ENCODE measurements around the gene SUGCT. TPM values are rescaled to one million over a fixed set of nuclear protein-coding genes. Genes with fewer than 3 reads are reported as not detected.

The SUGCT gene
- total RNA-seq, 1 experiment from 2014 or later: 1.5 TPM

DNA sequence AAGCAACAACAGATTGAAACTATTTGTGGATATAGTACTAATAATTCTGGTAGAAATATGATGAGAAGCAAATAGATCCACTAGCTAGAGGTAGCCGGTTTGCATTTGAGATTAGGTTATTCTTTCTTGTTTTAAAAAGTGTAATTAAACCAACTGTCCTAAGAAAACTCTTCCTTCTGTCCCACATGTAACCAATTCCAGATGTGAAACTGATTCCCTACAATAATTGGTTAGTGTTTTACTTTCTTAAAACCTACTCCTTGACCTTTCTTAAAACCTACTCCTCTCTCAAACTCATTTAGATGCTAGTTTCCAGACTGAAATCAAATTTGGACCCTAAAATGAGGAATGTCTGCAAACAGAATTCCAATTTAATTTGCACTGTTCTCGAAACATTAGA lies 521.5 kb downstream of the SUGCT start:
- intact Hi-C loops (cut with micrococcal nuclease; ENCODE audit: unreplicated experiment): no loop called here
- no peak overlapping the region for H3K4me3 ChIP-seq (ENCODE audit: low read depth, low read length, poor library complexity, severe bottlenecking)
- ChIA-PET CTCF (no interaction called here), POLR2A (ENCODE audit: low non-redundant PET) (no interaction called here)
- H3K4me1 ChIP-seq (ENCODE audit: insufficient read depth, low read length, poor library complexity, severe bottlenecking): no peaks in the 10 kb centered on the region
- DNase-seq (ENCODE audit: low spot score): no peak
- H3K36me3 ChIP-seq (ENCODE audit: insufficient read depth, low read length, poor library complexity, severe bottlenecking): no peaks in the 10 kb centered on the region
- H3K9me3 ChIP-seq (ENCODE audit: low read depth, low read length, poor library complexity, severe bottlenecking): no peaks in the 10 kb centered on the region
- H3K27ac ChIP-seq (ENCODE audit: low read depth, low read length, poor library complexity, severe bottlenecking): no peak overlapping the region
- no TSS peak for BruUV-seq (replicated peaks)
- H3K27me3 ChIP-seq (replicated peaks; ENCODE audit: insufficient read depth, low read depth, low read length, poor library complexity): no peaks in the 10 kb centered on the region
- TF ChIP-seq, protein P1, sequence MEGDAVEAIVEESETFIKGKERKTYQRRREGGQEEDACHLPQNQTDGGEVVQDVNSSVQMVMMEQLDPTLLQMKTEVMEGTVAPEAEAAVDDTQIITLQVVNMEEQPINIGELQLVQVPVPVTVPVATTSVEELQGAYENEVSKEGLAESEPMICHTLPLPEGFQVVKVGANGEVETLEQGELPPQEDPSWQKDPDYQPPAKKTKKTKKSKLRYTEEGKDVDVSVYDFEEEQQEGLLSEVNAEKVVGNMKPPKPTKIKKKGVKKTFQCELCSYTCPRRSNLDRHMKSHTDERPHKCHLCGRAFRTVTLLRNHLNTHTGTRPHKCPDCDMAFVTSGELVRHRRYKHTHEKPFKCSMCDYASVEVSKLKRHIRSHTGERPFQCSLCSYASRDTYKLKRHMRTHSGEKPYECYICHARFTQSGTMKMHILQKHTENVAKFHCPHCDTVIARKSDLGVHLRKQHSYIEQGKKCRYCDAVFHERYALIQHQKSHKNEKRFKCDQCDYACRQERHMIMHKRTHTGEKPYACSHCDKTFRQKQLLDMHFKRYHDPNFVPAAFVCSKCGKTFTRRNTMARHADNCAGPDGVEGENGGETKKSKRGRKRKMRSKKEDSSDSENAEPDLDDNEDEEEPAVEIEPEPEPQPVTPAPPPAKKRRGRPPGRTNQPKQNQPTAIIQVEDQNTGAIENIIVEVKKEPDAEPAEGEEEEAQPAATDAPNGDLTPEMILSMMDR (conservative IDR thresholded peaks at IDR 0.05; ENCODE audit: low read depth, low read length): no peak
- TF ChIP-seq EZH2 (IDR thresholded peaks at IDR 0.05; ENCODE audit: borderline replicate concordance, low read depth, low read length, poor library complexity, severe bottlenecking): no peak

DNA sequence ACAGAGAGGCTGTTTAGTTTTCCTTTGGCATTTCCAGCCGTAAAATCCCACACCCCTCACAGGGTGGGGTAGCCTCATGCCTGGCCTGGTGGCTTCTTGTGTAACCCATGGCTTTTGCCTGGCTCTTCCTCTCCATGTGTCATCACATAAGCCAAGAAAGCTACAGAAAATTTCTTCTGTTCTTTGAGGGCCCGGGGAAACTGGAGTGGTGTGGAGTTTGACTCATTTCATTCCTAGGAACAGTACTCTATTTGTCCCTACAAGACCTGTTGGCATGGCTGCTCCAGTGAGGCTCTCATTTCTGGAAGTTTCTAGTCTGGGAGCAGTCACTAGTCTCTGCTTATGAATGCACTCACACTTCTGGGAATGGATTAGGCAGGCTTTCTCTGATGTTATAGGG lies 523.9 kb downstream of the SUGCT start:
- Histone ChIP-seq H3K4me3 (ENCODE audit: low read depth, low read length, poor library complexity, severe bottlenecking) (no peak overlapping the region), H3K4me1 (ENCODE audit: insufficient read depth, low read length, poor library complexity, severe bottlenecking) (no peaks in the 10 kb centered on the region), H3K27me3 (replicated peaks; ENCODE audit: insufficient read depth, low read depth, low read length, poor library complexity) (no peaks in the 10 kb centered on the region), H3K36me3 (ENCODE audit: insufficient read depth, low read length, poor library complexity, severe bottlenecking) (no peaks in the 10 kb centered on the region), H3K9me3 (ENCODE audit: low read depth, low read length, poor library complexity, severe bottlenecking) (no peaks in the 10 kb centered on the region), H3K27ac (ENCODE audit: low read depth, low read length, poor library complexity, severe bottlenecking) (no peak overlapping the region)
- BruUV-seq (replicated peaks): no TSS peak
- intact Hi-C loops (cut with micrococcal nuclease; ENCODE audit: unreplicated experiment): no loop called here
- TF ChIP-seq, protein P1 (conservative IDR thresholded peaks at IDR 0.05; ENCODE audit: low read depth, low read length): no peak
- TF ChIP-seq EZH2 (IDR thresholded peaks at IDR 0.05; ENCODE audit: borderline replicate concordance, low read depth, low read length, poor library complexity, severe bottlenecking): no peak
- no peak for DNase-seq (ENCODE audit: low spot score)
- CTCF ChIA-PET: no interaction called here
- POLR2A ChIA-PET (ENCODE audit: low non-redundant PET): no interaction called here

DNA sequence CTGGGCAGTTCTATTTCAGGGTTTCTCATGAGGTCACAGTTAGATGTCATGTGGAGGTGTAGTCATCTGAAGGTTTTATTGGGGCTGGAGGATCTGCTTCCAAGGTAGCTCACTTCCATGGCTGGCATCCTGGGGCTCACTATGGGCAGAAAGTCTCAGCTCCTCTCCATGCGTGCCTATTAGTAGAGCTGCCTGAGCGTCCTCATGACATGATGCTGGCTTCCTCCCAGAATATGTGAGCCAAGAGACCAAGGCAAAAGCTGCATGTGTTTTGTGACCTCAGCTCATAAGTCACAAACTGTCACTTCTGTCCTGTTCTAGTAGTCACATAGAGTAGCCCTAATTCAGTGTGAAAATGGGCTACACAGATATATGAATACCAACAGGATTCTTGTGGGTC lies 524.4 kb downstream of the SUGCT start:
- H3K36me3 ChIP-seq (ENCODE audit: insufficient read depth, low read length, poor library complexity, severe bottlenecking): no peaks in the 10 kb centered on the region
- H3K9me3 ChIP-seq (ENCODE audit: low read depth, low read length, poor library complexity, severe bottlenecking): no peaks in the 10 kb centered on the region
- H3K27ac ChIP-seq (ENCODE audit: low read depth, low read length, poor library complexity, severe bottlenecking): no peak overlapping the region
- POLR2A ChIA-PET (ENCODE audit: low non-redundant PET): no interaction called here
- intact Hi-C loops (cut with micrococcal nuclease; ENCODE audit: unreplicated experiment): no loop called here
- DNase-seq (ENCODE audit: low spot score): no peak
- no TSS peak for BruUV-seq (replicated peaks)
- no peaks in the 10 kb centered on the region for H3K27me3 ChIP-seq (replicated peaks; ENCODE audit: insufficient read depth, low read depth, low read length, poor library complexity)
- H3K4me1 ChIP-seq (ENCODE audit: insufficient read depth, low read length, poor library complexity, severe bottlenecking): no peaks in the 10 kb centered on the region
- H3K4me3 ChIP-seq (ENCODE audit: low read depth, low read length, poor library complexity, severe bottlenecking): no peak overlapping the region
- no peak for TF ChIP-seq EZH2 (IDR thresholded peaks at IDR 0.05; ENCODE audit: borderline replicate concordance, low read depth, low read length, poor library complexity, severe bottlenecking)
- TF ChIP-seq, protein P1 (conservative IDR thresholded peaks at IDR 0.05; ENCODE audit: low read depth, low read length): no peak
- CTCF ChIA-PET: no interaction called here

Data from A673 (cell line).